DOHH2 (cell line): Measurements from ENCODE around the gene CDX1.

ENCODE experiments used
- H3F3A ChIP-seq: fragments of 200-600 bp; sonication (generic), shearing (Covaris generic); 2 replicates; pipeline ENCODE4 v1.6.0; 2016; ENCODE audit warnings: antibody characterized with exemption, mild to moderate bottlenecking; ENCODE audit not compliant: control insufficient read depth, insufficient read depth
- H3K27ac ChIP-seq: fragments of 200-600 bp; sonication (generic); 2 replicates; pipeline ENCODE4 v1.5.1; 2014; ENCODE audit warnings: low read depth, mild to moderate bottlenecking, low read length, moderate library complexity
- H3K27me3 ChIP-seq: fragments of 200-600 bp; sonication (generic); 2 replicates; pipeline ENCODE4 v1.6.1; 2014; ENCODE audit warnings: mild to moderate bottlenecking, low read length, mixed read lengths; ENCODE audit not compliant: control insufficient read depth
- H3K36me3 ChIP-seq: fragments of 200-600 bp; sonication (generic); 2 replicates; pipeline ENCODE4 v1.6.1; 2014; ENCODE audit warnings: mild to moderate bottlenecking, low read length, moderate library complexity, mixed read lengths; ENCODE audit not compliant: control insufficient read depth
- H3K4me1 ChIP-seq: fragments of 200-600 bp; sonication (generic); 2 replicates; pipeline ENCODE4 v1.6.1; 2014; ENCODE audit warnings: mild to moderate bottlenecking, low read length, mixed read lengths; ENCODE audit not compliant: control insufficient read depth
- H3K4me2 ChIP-seq: fragments of 200-600 bp; sonication (generic); 2 replicates; pipeline ENCODE4 v1.6.0; 2014; ENCODE audit warnings: mild to moderate bottlenecking, low read length, moderate library complexity
- H3K4me3 ChIP-seq: fragments of 200-600 bp; sonication (generic); 2 replicates; pipeline ENCODE4 v1.5.1; 2014; ENCODE audit warnings: mild to moderate bottlenecking, low read length, mixed read lengths
- H3K79me2 ChIP-seq: fragments of 200-600 bp; sonication (generic); 2 replicates; pipeline ENCODE4 v1.6.1; 2014; ENCODE audit warnings: mild to moderate bottlenecking, low read length, mixed read lengths; ENCODE audit not compliant: control insufficient read depth
- H3K9me2 ChIP-seq: fragments of 200-600 bp; sonication (generic); replicated peaks from 2 replicates; pipeline ENCODE4 v1.6.1; 2014; ENCODE audit warnings: mild to moderate bottlenecking, low read length, mixed read lengths; ENCODE audit not compliant: control insufficient read depth
- H3K9me3 ChIP-seq: fragments of 200-600 bp; sonication (generic); 2 replicates; pipeline ENCODE4 v1.6.1; 2014; ENCODE audit warnings: antibody characterized with exemption, low read length, mixed read lengths; ENCODE audit not compliant: control insufficient read depth, insufficient read depth
- H4K20me1 ChIP-seq: fragments of 200-600 bp; sonication (generic); 2 replicates; pipeline ENCODE4 v1.6.0; 2014; ENCODE audit warnings: low read depth, mild to moderate bottlenecking, antibody characterized with exemption, low read length, moderate library complexity; ENCODE audit not compliant: control insufficient read depth, insufficient read depth
- EZH2phosphoT487 ChIP-seq: fragments of 200-600 bp; sonication (generic); IDR thresholded peaks from 2 replicates; pipeline ENCODE4 v1.6.1; 2017; ENCODE audit warnings: borderline replicate concordance, mild to moderate bottlenecking, antibody characterized with exemption, low read length, moderate library complexity, mixed read lengths
- TF ChIP-seq, protein P1 (sequence below): fragments of 200-600 bp; sonication (generic); IDR thresholded peaks from one replicate; pipeline ENCODE4 v1.5.1; 2014; ENCODE audit warnings: antibody characterized with exemption, mild to moderate bottlenecking, low read depth, low read length; ENCODE audit not compliant: poor library complexity, severe bottlenecking

Gene CDX1

DNA sequence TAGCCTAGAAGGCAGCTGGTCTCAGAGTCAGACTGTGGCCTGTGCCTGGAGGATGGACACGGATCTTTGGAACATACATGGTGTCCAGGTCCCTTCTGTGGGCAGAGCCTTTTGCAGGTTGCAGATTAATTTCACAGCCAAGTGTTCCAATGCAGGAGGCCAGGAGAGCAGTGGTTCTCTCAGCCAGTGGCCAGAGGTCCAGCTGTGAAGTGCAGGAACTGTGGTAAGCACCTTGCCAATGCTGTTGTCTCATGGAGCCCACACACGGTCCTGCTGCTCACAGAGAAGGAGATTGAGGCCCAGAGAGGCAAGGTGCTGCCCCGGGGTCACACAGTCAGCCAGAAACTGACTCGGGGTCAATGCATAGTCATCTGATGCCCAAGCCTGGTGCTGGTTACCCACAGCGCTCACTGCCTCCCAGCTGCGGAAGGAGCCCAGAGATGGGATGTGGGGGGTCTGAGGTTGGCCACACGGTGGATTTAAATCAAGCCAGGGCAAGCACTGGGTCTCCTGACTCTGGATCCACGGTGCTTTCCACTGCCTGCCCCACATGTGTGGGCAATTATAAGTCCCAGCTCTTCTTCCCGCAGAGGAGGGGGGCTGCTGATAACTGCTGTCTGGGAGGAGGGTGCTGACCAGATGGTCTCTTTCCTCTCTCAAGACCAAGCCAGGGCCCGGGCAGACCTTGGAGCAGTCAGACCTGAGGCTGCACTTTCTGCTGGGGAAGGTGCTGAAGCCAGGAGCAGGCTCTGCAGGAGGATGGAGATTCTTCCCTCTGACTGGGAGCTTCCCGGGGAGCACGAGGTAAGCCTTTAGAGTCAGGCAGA is 13.7 kb upstream of the CDX1 start:
- Histone ChIP-seq H3K4me3 (no peak overlapping the region), H3K79me2 (no peaks in the 10 kb centered on the region), H3K9me3 (no peaks in the 10 kb centered on the region), H3K27ac (no peak overlapping the region), H3K27me3 (peaks cover 47% of the 10 kb centered on the region), H3K4me1 (peaks cover 20% of the 10 kb centered on the region), H3K9me2 (no peaks in the 10 kb centered on the region), H3K36me3 (no peaks in the 10 kb centered on the region), H3K4me2 (no peak overlapping the region), H3F3A (no peaks in the 10 kb centered on the region), H4K20me1 (no peaks in the 10 kb centered on the region; the same call in 1 of the 2 replicates)
- TF ChIP-seq EZH2phosphoT487, result no peak
- TF ChIP-seq, protein P1, sequence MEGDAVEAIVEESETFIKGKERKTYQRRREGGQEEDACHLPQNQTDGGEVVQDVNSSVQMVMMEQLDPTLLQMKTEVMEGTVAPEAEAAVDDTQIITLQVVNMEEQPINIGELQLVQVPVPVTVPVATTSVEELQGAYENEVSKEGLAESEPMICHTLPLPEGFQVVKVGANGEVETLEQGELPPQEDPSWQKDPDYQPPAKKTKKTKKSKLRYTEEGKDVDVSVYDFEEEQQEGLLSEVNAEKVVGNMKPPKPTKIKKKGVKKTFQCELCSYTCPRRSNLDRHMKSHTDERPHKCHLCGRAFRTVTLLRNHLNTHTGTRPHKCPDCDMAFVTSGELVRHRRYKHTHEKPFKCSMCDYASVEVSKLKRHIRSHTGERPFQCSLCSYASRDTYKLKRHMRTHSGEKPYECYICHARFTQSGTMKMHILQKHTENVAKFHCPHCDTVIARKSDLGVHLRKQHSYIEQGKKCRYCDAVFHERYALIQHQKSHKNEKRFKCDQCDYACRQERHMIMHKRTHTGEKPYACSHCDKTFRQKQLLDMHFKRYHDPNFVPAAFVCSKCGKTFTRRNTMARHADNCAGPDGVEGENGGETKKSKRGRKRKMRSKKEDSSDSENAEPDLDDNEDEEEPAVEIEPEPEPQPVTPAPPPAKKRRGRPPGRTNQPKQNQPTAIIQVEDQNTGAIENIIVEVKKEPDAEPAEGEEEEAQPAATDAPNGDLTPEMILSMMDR, result no peak

- no peak overlapping the region for H3K27ac ChIP-seq
- no peak for TF ChIP-seq EZH2phosphoT487
- TF ChIP-seq, protein P1, result no peak
- no peaks in the 10 kb centered on the region for H3K36me3 ChIP-seq
- H4K20me1 ChIP-seq, result no peaks in the 10 kb centered on the region; the same call in 1 of the 2 replicates
- H3K9me2 ChIP-seq, result no peaks in the 10 kb centered on the region
- no peak overlapping the region for H3K4me2 ChIP-seq
- H3K79me2 ChIP-seq, result no peaks in the 10 kb centered on the region
- H3K27me3 ChIP-seq, result peaks cover 47% of the 10 kb centered on the region
- no peak overlapping the region for H3K4me3 ChIP-seq
- H3K4me1 ChIP-seq, result peaks cover 20% of the 10 kb centered on the region
- no peaks in the 10 kb centered on the region for H3F3A ChIP-seq
- no peaks in the 10 kb centered on the region for H3K9me3 ChIP-seq
Measured at GRCh38 chr5:150153483-150153882, 13.1 kb upstream of the CDX1 start.

- Histone ChIP-seq H4K20me1 (no peaks in the 10 kb centered on the region; the same call in 1 of the 2 replicates), H3K4me3 (no peak overlapping the region), H3K79me2 (no peaks in the 10 kb centered on the region), H3K27me3 (peaks cover 47% of the 10 kb centered on the region), H3K27ac (no peak overlapping the region), H3K4me2 (no peak overlapping the region), H3K9me3 (no peaks in the 10 kb centered on the region), H3F3A (no peaks in the 10 kb centered on the region), H3K4me1 (peaks cover 20% of the 10 kb centered on the region), H3K9me2 (no peaks in the 10 kb centered on the region), H3K36me3 (no peaks in the 10 kb centered on the region)
- TF ChIP-seq EZH2phosphoT487, result no peak
- TF ChIP-seq, protein P1, result no peak
Measured at GRCh38 chr5:150153957-150154617, 12.5 kb upstream of the CDX1 start.
